ENCODE measurements around the gene ARID3A. TPM values are rescaled to one million over a fixed set of nuclear protein-coding genes. Genes with fewer than 3 reads are reported as not detected.

Gene ARID3A
- total and polyA plus RNA-seq, 2 donors (not counting 3 experiments of a cell fraction or from before 2014, with no cell fraction given): 5.4 to 13.2 TPM

DNA sequence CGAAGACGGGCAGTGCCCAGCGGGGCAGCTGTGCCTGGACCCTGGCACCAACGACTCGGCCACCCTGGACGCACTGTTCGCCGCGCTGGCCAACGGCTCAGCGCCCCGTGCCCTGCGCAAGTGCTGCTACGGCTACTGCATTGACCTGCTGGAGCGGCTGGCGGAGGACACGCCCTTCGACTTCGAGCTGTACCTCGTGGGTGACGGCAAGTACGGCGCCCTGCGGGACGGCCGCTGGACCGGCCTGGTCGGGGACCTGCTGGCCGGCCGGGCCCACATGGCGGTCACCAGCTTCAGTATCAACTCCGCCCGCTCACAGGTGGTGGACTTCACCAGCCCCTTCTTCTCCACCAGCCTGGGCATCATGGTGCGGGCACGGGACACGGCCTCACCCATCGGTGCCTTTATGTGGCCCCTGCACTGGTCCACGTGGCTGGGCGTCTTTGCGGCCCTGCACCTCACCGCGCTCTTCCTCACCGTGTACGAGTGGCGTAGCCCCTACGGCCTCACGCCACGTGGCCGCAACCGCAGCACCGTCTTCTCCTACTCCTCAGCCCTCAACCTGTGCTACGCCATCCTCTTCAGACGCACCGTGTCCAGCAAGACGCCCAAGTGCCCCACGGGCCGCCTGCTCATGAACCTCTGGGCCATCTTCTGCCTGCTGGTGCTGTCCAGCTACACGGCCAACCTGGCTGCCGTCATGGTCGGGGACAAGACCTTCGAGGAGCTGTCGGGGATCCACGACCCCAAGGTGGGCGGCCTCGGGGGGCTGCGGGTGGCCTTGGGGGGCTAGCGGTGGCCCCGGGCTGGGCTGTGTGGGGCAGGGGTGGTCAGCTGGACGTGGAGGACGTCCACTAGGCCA, 79.2 kb downstream of the ARID3A start:
- peaks cover 0 to 3% of the 10 kb centered on the region in 2 experiments for H3K36me3 ChIP-seq (ENCODE audit: control insufficient read depth in 2 of 2, extremely low read depth in 1 of 2, insufficient read depth in 2 of 2, low read length in 2 of 2)
- DNase-seq (ENCODE audit: low read depth, low spot score) (no peak), FAIRE-seq (no peak)
- H3K27me3 ChIP-seq (ENCODE audit: control insufficient read depth in 2 of 2, insufficient read depth in 2 of 2, low read length in 2 of 2): peaks cover 3 to 6% of the 10 kb centered on the region in 2 experiments
- H3K4me3 ChIP-seq (replicated peaks in 1 of 3; ENCODE audit: insufficient read depth in 1 of 3, low read depth in 1 of 3, low read length in 3 of 3): no peak overlapping the region
- H3K4me1 ChIP-seq (ENCODE audit: control insufficient read depth, extremely low read depth, insufficient read depth, low read length): no peaks in the 10 kb centered on the region
- dilution Hi-C loops (cut with MboI; ENCODE audit: extremely low pct_ligation_motif_present, low sequenced_read_pairs) (no loop called here), intact Hi-C loops (cut with micrococcal nuclease) (no loop called here)
- H3K4me2 ChIP-seq (ENCODE audit: insufficient read depth, low read length): no peak overlapping the region
- H4K20me1 ChIP-seq (replicated peaks; ENCODE audit: control insufficient read depth, extremely low read depth, insufficient read depth, low read length): no peaks in the 10 kb centered on the region
- no peaks in the 10 kb centered on the region for H3K79me2 ChIP-seq (ENCODE audit: control insufficient read depth, insufficient read depth, low read length)
- H3K9ac ChIP-seq (replicated peaks; ENCODE audit: extremely low read depth, insufficient read depth, low read length): no peak overlapping the region
- no peak overlapping the region for H3K27ac ChIP-seq (ENCODE audit: insufficient read depth, low read depth, low read length)
- ChIA-PET CTCF (interaction anchor here (1.0 kb wide), 1 partner anchor 8 kb away, joined by 3 read pairs; no protein-coding TSS in a partner anchor), POLR2A (no interaction called here)
- TF ChIP-seq FOS (IDR thresholded peaks at IDR 0.05; ENCODE audit: borderline replicate concordance, insufficient read depth, low read length): no peak
- H3K9me1 ChIP-seq (replicated peaks; ENCODE audit: control insufficient read depth, extremely low read depth, insufficient read depth, low read length): no peaks in the 10 kb centered on the region
- no TSS peak for BruUV-seq (replicated peaks)
- no peak overlapping the region for H2AFZ ChIP-seq (ENCODE audit: low read depth, low read length)
- no peaks in the 10 kb centered on the region for H3K9me3 ChIP-seq (replicated peaks; ENCODE audit: control insufficient read depth, insufficient read depth, low read length)

DNA sequence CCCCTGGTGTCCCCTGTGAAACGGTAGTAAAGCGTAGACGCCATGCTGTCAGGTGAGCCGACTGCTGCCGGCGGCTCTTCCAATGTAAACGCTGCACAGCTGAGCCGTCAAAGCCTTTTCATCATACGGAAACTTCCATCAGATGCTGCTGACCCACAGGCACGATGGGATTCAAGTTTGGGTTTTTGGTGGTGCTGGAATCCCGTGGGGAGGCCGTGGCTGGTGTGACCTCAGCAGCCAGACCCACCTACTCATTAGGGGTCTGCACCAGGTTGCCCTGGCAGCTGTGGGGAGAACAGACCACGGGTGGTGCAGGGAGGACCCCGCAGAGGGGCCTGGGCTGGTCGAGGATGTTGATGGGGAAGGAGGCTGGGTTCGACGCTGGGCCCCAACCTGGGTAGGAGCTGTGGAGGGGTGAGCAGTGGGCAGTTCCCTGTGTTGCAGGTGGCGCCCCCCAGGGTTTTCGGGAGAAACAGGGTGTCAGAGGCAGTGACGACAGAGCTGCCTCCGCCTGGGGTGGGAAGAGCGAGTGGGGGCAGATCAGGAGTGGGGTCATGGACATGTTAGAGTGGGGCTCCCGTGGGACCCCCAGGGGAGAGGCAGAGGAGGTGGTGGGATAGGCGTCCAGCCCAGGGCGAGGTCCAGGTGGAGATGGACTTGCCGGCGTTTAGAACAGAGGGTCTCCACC, 81.0 kb downstream of the ARID3A start:
- intact Hi-C loops (cut with micrococcal nuclease) (no loop called here), dilution Hi-C loops (cut with MboI; ENCODE audit: extremely low pct_ligation_motif_present, low sequenced_read_pairs) (no loop called here)
- ChIA-PET CTCF (no interaction called here), POLR2A (no interaction called here)
- H3K9ac ChIP-seq (replicated peaks; ENCODE audit: extremely low read depth, insufficient read depth, low read length): no peak overlapping the region
- DNase-seq (ENCODE audit: low read depth, low spot score): no peak
- no peak overlapping the region for H2AFZ ChIP-seq (ENCODE audit: low read depth, low read length)
- H3K9me3 ChIP-seq (replicated peaks; ENCODE audit: control insufficient read depth, insufficient read depth, low read length): no peaks in the 10 kb centered on the region
- TF ChIP-seq, protein P1, sequence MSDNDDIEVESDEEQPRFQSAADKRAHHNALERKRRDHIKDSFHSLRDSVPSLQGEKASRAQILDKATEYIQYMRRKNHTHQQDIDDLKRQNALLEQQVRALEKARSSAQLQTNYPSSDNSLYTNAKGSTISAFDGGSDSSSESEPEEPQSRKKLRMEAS (IDR thresholded peaks at IDR 0.05; ENCODE audit: insufficient read depth, insufficient read length): no peak
- TF ChIP-seq GATA2 (IDR thresholded peaks at IDR 0.05; ENCODE audit: insufficient read depth, insufficient read length, low read depth, low read length) (no peak), JUN (IDR thresholded peaks at IDR 0.05; ENCODE audit: borderline replicate concordance, insufficient read depth, insufficient read length, low read depth) (no peak), POLR2AphosphoS5 (IDR thresholded peaks at IDR 0.05; ENCODE audit: insufficient read depth, low read depth, low read length) (no peak), FOS (IDR thresholded peaks at IDR 0.05; ENCODE audit: borderline replicate concordance, insufficient read depth, low read length) (no peak), EZH2 (IDR thresholded peaks at IDR 0.05; ENCODE audit: borderline replicate concordance, low read depth, low read length, severe bottlenecking) (no peak), MYC (IDR thresholded peaks at IDR 0.05; ENCODE audit: low read depth, low read length) (no peak), POLR2A (IDR thresholded peaks at IDR 0.05; ENCODE audit: low read depth, low read length) (no peak)
- TF ChIP-seq, protein P2, sequence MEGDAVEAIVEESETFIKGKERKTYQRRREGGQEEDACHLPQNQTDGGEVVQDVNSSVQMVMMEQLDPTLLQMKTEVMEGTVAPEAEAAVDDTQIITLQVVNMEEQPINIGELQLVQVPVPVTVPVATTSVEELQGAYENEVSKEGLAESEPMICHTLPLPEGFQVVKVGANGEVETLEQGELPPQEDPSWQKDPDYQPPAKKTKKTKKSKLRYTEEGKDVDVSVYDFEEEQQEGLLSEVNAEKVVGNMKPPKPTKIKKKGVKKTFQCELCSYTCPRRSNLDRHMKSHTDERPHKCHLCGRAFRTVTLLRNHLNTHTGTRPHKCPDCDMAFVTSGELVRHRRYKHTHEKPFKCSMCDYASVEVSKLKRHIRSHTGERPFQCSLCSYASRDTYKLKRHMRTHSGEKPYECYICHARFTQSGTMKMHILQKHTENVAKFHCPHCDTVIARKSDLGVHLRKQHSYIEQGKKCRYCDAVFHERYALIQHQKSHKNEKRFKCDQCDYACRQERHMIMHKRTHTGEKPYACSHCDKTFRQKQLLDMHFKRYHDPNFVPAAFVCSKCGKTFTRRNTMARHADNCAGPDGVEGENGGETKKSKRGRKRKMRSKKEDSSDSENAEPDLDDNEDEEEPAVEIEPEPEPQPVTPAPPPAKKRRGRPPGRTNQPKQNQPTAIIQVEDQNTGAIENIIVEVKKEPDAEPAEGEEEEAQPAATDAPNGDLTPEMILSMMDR (IDR thresholded peaks at IDR 0.05; ENCODE audit: extremely low read depth in 1 of 2, insufficient read depth in 1 of 2, low read depth in 1 of 2, low read length in 2 of 2): no peak
- H3K27ac ChIP-seq (ENCODE audit: insufficient read depth, low read depth, low read length): no peak overlapping the region
- no peak overlapping the region for H3K4me3 ChIP-seq (replicated peaks in 1 of 3; ENCODE audit: insufficient read depth in 1 of 3, low read depth in 1 of 3, low read length in 3 of 3)
- BruUV-seq (replicated peaks): no TSS peak
- no peaks in the 10 kb centered on the region for H3K27me3 ChIP-seq (ENCODE audit: control insufficient read depth in 2 of 2, insufficient read depth in 2 of 2, low read length in 2 of 2)
- H3K79me2 ChIP-seq (ENCODE audit: control insufficient read depth, insufficient read depth, low read length): no peaks in the 10 kb centered on the region
- no peaks in the 10 kb centered on the region for H3K4me1 ChIP-seq (ENCODE audit: control insufficient read depth, extremely low read depth, insufficient read depth, low read length)
- H3K9me1 ChIP-seq (replicated peaks; ENCODE audit: control insufficient read depth, extremely low read depth, insufficient read depth, low read length): no peaks in the 10 kb centered on the region
- no peak overlapping the region for H3K4me2 ChIP-seq (ENCODE audit: insufficient read depth, low read length)
- FAIRE-seq: no peak
- H3K36me3 ChIP-seq (ENCODE audit: control insufficient read depth in 2 of 2, extremely low read depth in 1 of 2, insufficient read depth in 2 of 2, low read length in 2 of 2): peaks cover under 1 to 6% of the 10 kb centered on the region in 2 experiments
- no peaks in the 10 kb centered on the region for H4K20me1 ChIP-seq (replicated peaks; ENCODE audit: control insufficient read depth, extremely low read depth, insufficient read depth, low read length)
